ENCODE measurements around the gene COL5A1.

Gene COL5A1

DNA sequence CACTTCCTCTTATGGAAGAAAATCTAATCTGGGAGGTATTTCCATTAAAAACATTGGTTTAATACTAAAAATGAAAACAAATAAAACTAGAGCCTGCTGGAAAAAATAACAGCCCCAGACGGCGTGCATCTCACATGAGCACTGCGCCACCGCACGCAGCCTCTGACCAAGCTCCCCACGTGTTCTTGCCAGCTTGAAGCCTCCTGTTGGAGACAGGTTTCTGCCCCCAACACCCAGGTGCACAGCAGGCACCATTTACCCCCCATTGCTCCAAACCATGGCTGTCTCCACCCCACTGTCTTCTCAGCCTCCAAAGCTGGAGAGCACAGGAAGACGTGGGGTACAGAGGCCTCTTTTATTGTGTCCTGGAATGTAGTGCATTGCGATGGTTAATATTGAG is 10.7 kb upstream of the COL5A1 start:
- TF ChIP-seq, protein P1, sequence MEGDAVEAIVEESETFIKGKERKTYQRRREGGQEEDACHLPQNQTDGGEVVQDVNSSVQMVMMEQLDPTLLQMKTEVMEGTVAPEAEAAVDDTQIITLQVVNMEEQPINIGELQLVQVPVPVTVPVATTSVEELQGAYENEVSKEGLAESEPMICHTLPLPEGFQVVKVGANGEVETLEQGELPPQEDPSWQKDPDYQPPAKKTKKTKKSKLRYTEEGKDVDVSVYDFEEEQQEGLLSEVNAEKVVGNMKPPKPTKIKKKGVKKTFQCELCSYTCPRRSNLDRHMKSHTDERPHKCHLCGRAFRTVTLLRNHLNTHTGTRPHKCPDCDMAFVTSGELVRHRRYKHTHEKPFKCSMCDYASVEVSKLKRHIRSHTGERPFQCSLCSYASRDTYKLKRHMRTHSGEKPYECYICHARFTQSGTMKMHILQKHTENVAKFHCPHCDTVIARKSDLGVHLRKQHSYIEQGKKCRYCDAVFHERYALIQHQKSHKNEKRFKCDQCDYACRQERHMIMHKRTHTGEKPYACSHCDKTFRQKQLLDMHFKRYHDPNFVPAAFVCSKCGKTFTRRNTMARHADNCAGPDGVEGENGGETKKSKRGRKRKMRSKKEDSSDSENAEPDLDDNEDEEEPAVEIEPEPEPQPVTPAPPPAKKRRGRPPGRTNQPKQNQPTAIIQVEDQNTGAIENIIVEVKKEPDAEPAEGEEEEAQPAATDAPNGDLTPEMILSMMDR (IDR thresholded peaks at IDR 0.05; ENCODE audit: insufficient read depth, low read depth, low read length, missing control alignments): no peak
- no peak overlapping the region for H3K4me3 ChIP-seq (ENCODE audit: low read length)
- no peak for DNase-seq (ENCODE audit: low read depth)

- no peak overlapping the region for H3K4me3 ChIP-seq (ENCODE audit: low read length)
- TF ChIP-seq, protein P1 (IDR thresholded peaks at IDR 0.05; ENCODE audit: insufficient read depth, low read depth, low read length, missing control alignments): no peak
- DNase-seq (ENCODE audit: low read depth): no peak
Measured at GRCh38 chr9:134631881-134632280, 9.7 kb upstream of the COL5A1 start.

DNA sequence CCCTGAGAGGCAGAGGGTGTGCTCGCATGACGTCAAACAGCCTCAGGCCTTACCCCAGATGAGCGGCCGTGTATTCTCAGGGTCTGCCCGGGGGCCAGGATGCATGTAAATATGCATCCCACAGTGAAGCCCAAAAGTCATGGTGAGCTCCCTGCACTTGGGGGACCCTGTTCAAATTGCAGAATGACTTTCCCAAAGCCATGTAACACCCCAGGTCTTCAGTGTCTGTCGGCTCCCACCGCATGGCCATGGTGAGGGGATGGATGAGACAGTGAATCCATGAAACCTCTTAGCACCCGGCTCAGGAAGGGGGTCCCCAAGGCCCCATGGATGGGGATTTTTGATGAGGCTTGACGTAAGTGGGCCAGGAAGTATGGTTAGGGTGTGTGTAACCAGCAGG is 9.3 kb upstream of the COL5A1 start:
- H3K4me3 ChIP-seq (ENCODE audit: low read length): no peak overlapping the region
- TF ChIP-seq, protein P1 (IDR thresholded peaks at IDR 0.05; ENCODE audit: insufficient read depth, low read depth, low read length, missing control alignments): no peak
- DNase-seq (ENCODE audit: low read depth): no peak

- DNase-seq (ENCODE audit: low read depth): no peak
- no peak overlapping the region for H3K4me3 ChIP-seq (ENCODE audit: low read length)
- TF ChIP-seq, protein P1 (IDR thresholded peaks at IDR 0.05; ENCODE audit: insufficient read depth, low read depth, low read length, missing control alignments): no peak
Measured at GRCh38 chr9:134633362-134634142, 8.1 kb upstream of the COL5A1 start.

DNA sequence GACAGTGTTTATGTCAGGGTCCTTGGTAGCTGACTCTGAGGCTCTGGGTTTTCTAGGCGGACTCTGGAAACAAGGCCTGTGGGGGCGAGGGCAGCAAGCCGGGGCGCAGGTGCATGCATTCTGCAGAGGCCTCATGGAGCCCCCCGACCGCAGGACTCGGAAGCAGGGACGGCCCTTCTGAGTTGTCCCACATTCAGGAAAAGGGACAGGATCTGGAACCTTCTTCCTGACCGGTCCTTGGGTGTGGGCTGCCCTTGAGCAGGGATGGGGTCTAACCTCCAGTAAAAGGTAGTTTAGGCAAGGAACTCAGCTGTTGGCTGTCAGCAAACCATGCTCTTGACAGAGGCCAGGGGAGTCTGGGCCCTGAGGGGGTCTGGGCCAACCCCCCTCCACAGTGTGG is 7.4 kb upstream of the COL5A1 start:
- no peak overlapping the region for H3K4me3 ChIP-seq (ENCODE audit: low read length)
- TF ChIP-seq, protein P1 (IDR thresholded peaks at IDR 0.05; ENCODE audit: insufficient read depth, low read depth, low read length, missing control alignments): no peak
- no peak for DNase-seq (ENCODE audit: low read depth)

GRCh38 chr9:134634667-134635230 is 6.9 kb upstream of the COL5A1 start:
- TF ChIP-seq, protein P1 (IDR thresholded peaks at IDR 0.05; ENCODE audit: insufficient read depth, low read depth, low read length, missing control alignments): no peak
- no peak for DNase-seq (ENCODE audit: low read depth)
- H3K4me3 ChIP-seq (ENCODE audit: low read length): no peak overlapping the region
